Activated CD4-positive, alpha-beta memory T cell treated with anti-CD3 and anti-CD28 coated beads, Interleukin-2, amount 10 ng/mL, durations not matched to agents 7 days and 5 days (primary cell): ENCODE measurements around the gene ITGA5. TPM values are rescaled to one million over a fixed set of nuclear protein-coding genes. Genes with fewer than 3 reads are reported as not detected.
"Not testable (repeated sequence)": the region's sequence is repeated elsewhere in the genome, so short reads cannot be mapped to it uniquely, and the experiment has no call there.

ENCODE experiments used
- CTCF ChIA-PET: fragments of 350-600 bp; sonication (Branson Sonifier 250); formaldehyde crosslinking; loops from one replicate; lab custom pipeline; 2021; ENCODE audit warnings: antibody characterized with exemption, inconsistent platforms; lab: Charles Lee
- POLR2A ChIA-PET: fragments of 350-600 bp; sonication (Branson Sonifier 250); formaldehyde crosslinking; loops from one replicate; lab custom pipeline; 2021; ENCODE audit warnings: antibody characterized with exemption; lab: Charles Lee
- DNase-seq: peaks from one replicate; pipeline ENCODE4 v3.0.0-alpha.2; 2020
- H3K27ac Mint-ChIP-seq: one replicate; pipeline ENCODE4 v1.8.0; 2021; ENCODE audit warnings: mild to moderate bottlenecking, mixed read lengths
- H3K27me3 Mint-ChIP-seq: one replicate; pipeline ENCODE4 v1.8.0; 2021; ENCODE audit warnings: mixed read lengths
- H3K36me3 Mint-ChIP-seq: one replicate; pipeline ENCODE4 v1.8.0; 2021; ENCODE audit warnings: low read depth, mixed read lengths
- H3K4me1 Mint-ChIP-seq: one replicate; pipeline ENCODE4 v1.8.0; 2021; ENCODE audit warnings: mixed read lengths
- H3K4me3 Mint-ChIP-seq: one replicate; pipeline ENCODE4 v1.8.0; 2021; ENCODE audit warnings: mild to moderate bottlenecking, mixed read lengths
- H3K9me3 Mint-ChIP-seq: one replicate; pipeline ENCODE4 v1.8.0; 2021; ENCODE audit warnings: mixed read lengths
- total RNA-seq, 2 experiments: library from RNA; stranded (reverse); gene quantifications; one replicate each; pipeline ENCODE4 v1.2.3, GENCODE V29; 2021

The ITGA5 gene
- total RNA-seq, 2 experiments from 2014 or later, result 102 to 107 TPM

DNA sequence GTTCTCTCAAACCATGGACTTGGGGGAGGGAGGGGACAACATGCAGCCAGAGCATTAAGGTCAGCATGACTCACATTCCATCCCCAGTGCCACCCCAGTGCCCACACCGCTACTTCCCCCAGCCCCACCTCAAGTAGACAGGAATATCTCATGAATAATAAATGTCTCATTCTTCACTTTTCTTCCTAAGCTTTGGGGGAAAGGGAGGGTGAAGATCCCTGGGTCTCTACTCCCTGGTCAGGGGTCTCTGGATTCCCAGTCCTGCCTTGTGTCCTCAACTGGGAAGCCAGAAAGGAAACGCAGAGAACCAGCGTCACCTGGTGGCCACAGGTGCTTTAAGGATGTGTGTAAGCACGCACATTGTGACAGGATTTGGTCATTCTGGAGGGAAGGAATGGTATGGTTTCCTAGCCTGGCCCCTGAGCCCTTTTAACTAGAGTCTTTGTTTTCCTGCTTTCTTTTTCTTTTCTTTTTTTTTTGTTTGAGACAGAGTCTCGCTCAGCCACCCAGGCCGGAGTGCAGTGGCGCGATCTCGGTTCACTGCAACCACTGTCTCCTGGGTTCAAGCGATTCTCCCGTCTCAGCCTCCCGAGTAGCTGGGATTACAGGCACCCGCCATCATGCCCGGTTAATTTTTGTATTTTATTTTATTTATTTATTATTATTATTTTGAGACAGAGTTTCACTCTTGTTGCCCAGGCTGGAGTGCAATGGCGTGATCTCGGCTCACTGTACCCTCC is 58.2 kb downstream of the ITGA5 start:
- Mint-ChIP-seq H3K36me3 (no peaks in the 10 kb centered on the region), H3K9me3 (no peaks in the 10 kb centered on the region), H3K27ac (no peak overlapping the region), H3K4me1 (peaks cover 32% of the 10 kb centered on the region), H3K27me3 (no peaks in the 10 kb centered on the region), H3K4me3 (no peak overlapping the region)
- CTCF ChIA-PET, result interaction anchor here (0.6 to 5.7 kb wide), 10 partner anchors 9 to 146 kb away, joined by 3 to 64 read pairs (median 4); partner anchors contain the start of gene COPZ1
- DNase-seq, result peak; percentile 66
- POLR2A ChIA-PET, result interaction anchor here (1.2 to 4.6 kb wide), 4 partner anchors 8 to 81 kb away, joined by 4 to 37 read pairs (median 10); partner anchors contain the start of genes CBX5 and HNRNPA1

- H3K27ac Mint-ChIP-seq, result no peak overlapping the region
- H3K4me3 Mint-ChIP-seq, result no peak overlapping the region
- peaks cover 29% of the 10 kb centered on the region for H3K4me1 Mint-ChIP-seq
- H3K36me3 Mint-ChIP-seq, result no peaks in the 10 kb centered on the region
- DNase-seq, result no peak
- POLR2A ChIA-PET, result interaction anchor here (1.1 to 4.7 kb wide), 17 partner anchors 8 to 138 kb away, joined by 3 to 63 read pairs (median 7); partner anchors contain the start of genes CBX5, COPZ1, HNRNPA1 and NCKAP1L
- CTCF ChIA-PET, result interaction anchor here (0.6 to 5.7 kb wide), 20 partner anchors 9 to 144 kb away, joined by 3 to 64 read pairs (median 6); partner anchors contain the start of genes CBX5, COPZ1 and HNRNPA1
- H3K27me3 Mint-ChIP-seq, result no peaks in the 10 kb centered on the region
- no peaks in the 10 kb centered on the region for H3K9me3 Mint-ChIP-seq
Measured at GRCh38 chr12:54359762-54360351, 59.2 kb downstream of the ITGA5 start.

DNA sequence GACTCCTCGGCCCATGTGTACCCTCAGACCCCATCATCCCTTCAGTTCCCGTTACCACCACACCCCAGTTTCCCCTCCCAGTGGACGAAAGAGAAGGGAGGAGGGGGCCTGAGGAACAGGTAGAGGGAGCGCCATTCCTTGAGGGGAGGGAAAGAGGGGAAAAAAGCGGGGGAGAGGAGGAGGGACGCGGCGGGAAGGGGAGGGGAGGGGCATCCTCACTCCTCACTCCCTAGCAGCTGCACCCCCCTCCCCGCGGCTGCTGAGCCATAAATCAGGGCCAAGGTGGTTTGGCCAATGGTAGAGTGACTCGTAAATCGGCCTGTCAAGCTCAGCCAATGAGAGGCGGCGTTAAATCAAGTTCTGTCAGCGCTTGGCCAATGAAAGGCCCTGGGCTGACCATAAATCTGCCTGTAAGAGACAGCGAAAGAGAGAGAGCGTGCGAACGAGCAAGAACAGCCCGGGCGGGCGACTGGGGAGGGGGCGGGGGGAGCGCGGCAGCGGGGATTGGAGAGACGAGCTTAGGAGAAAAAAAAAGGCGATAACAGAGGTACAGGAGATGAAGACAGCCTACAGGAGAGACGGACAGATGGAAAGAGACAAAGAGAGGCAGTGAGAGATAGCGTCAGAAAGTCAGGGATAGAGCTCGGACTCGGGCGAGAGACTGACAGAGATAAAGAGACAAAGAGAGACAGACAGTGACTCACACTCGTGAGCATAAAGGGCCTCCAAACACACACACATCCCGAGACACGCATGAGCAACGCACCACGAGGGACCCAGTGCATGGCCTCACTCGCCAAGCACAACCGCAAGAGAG is 59.9 kb downstream of the ITGA5 start:
- Mint-ChIP-seq H3K36me3 (no peaks in the 10 kb centered on the region), H3K27ac (no peak overlapping the region), H3K9me3 (no peaks in the 10 kb centered on the region), H3K4me1 (peaks cover 22% of the 10 kb centered on the region), H3K27me3 (no peaks in the 10 kb centered on the region), H3K4me3 (no peak overlapping the region)
- CTCF ChIA-PET, result interaction anchor here (0.6 to 5.7 kb wide), 20 partner anchors 9 to 146 kb away, joined by 3 to 64 read pairs (median 6); partner anchors contain the start of genes CBX5, COPZ1 and HNRNPA1
- POLR2A ChIA-PET, result interaction anchor here (0.7 to 4.7 kb wide), 24 partner anchors 9 to 170 kb away, joined by 3 to 63 read pairs (median 6); partner anchors contain the start of genes CBX5, COPZ1, HNRNPA1 and NCKAP1L
- DNase-seq, result peak; percentile 97

GRCh38 chr12:54358191-54358944 is 60.7 kb downstream of the ITGA5 start:
- Mint-ChIP-seq H3K27me3 (no peaks in the 10 kb centered on the region), H3K27ac (no peak overlapping the region), H3K36me3 (no peaks in the 10 kb centered on the region), H3K9me3 (no peaks in the 10 kb centered on the region), H3K4me1 (peaks cover 14% of the 10 kb centered on the region), H3K4me3 (no peak overlapping the region)
- DNase-seq, result peak; percentile 65
- CTCF ChIA-PET, result interaction anchor here (0.6 to 5.7 kb wide), 21 partner anchors 10 to 145 kb away, joined by 3 to 64 read pairs (median 6); partner anchors contain the start of genes CBX5, COPZ1 and HNRNPA1
- POLR2A ChIA-PET, result interaction anchor here (0.6 to 4.7 kb wide), 24 partner anchors 10 to 170 kb away, joined by 3 to 63 read pairs (median 6); partner anchors contain the start of genes CBX5, COPZ1, HNRNPA1 and NCKAP1L

DNA sequence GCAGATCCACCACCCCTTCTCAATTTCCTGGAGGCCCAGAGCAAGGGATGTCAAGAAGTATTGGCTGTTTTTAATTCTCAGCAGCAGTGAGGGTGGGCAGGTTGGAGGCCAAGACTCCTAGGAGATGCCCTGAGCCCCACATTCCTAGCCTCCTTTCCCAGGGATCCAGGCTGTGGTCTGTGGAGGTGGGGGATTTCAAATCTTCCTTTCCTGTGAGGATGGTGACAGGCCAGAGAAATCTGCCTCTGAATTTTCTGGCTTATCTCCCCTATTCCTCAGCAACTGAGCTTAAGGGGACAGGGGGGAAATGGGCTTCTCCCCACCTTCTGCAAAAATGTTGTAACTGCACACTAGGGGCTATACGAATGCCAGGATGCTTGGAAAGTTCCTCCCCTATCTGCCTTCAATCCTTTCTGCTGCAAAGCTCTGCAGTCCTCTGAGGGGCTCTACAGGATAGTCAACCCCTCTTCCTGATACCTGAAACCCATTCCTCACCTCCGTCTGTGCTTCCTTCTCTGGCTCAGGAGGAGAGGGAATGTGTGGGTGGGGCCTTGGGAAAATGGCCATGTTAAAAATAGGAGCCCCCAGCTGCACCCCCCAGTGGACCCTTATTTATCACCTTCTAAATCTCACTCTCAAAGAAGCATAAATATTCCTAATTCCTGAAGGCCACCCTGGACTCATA is 61.4 kb downstream of the ITGA5 start:
- no peak overlapping the region for H3K4me3 Mint-ChIP-seq
- H3K36me3 Mint-ChIP-seq, result no peaks in the 10 kb centered on the region
- ChIA-PET POLR2A (interaction anchor here (0.6 to 4.7 kb wide), 12 partner anchors 10 to 77 kb away, joined by 3 to 63 read pairs (median 7); partner anchors contain the start of genes CBX5, HNRNPA1 and NFE2), CTCF (interaction anchor here (1.1 to 5.3 kb wide), 11 partner anchors 11 to 142 kb away, joined by 3 to 40 read pairs (median 13); partner anchors contain the start of genes CBX5, COPZ1 and HNRNPA1)
- H3K27me3 Mint-ChIP-seq, result no peaks in the 10 kb centered on the region
- no peaks in the 10 kb centered on the region for H3K9me3 Mint-ChIP-seq
- no peak for DNase-seq
- H3K27ac Mint-ChIP-seq, result no peak overlapping the region
- H3K4me1 Mint-ChIP-seq, result peaks cover 11% of the 10 kb centered on the region

DNA sequence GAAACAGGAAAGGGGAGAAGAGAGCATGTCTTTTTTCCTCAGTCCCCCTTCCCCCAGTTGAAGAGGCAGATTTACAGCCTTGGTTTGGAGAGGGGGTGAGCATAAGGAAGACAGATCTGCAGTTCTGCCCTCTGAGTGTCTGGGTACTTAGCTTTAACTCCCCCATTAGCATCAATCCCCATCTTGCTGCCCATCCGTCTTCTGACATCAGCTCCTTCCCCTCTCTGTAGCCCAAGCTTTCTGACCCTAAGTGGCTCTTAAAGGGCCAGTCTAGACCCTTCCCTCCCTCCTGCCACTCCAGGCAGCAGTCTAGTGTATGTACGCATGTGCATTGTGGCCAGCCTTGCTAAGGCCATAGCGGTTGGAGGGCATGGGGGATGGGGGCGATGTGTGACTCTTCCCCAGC is 62.1 kb downstream of the ITGA5 start:
- Mint-ChIP-seq H3K27me3 (no peaks in the 10 kb centered on the region), H3K4me1 (peaks cover 14% of the 10 kb centered on the region), H3K9me3 (no peaks in the 10 kb centered on the region), H3K4me3 (no peak overlapping the region), H3K27ac (no peak overlapping the region), H3K36me3 (peaks cover 6% of the 10 kb centered on the region)
- POLR2A ChIA-PET, result interaction anchor here (1.1 to 4.7 kb wide), 7 partner anchors 11 to 141 kb away, joined by 3 to 63 read pairs (median 16); partner anchors contain the start of genes CBX5 and HNRNPA1
- no peak for DNase-seq
- CTCF ChIA-PET, result interaction anchor here (0.5 to 5.3 kb wide), 10 partner anchors 12 to 137 kb away, joined by 3 to 40 read pairs (median 6); partner anchors contain the start of genes CBX5, COPZ1 and HNRNPA1

DNA sequence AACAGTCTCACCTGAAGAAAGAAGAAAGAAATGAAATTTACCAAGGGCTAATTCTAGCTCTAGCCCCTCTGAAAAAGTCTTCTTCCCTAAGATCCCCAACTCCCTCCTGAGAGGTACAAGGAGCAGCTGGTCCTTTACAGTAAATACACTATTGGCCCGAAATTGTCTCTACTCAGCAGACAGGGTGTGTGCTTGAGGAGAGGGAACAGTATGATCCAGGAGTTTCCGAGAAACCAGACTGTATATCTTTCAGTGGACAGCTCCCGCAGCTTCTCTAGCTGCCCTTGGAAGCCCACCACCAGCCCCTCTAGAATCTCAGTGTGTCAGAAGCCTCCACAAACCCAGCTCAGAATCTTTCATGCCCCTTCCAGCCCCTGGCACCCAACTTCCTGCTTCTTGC is 62.8 kb downstream of the ITGA5 start:
- Mint-ChIP-seq H3K27ac (no peak overlapping the region), H3K4me3 (no peak overlapping the region), H3K4me1 (peaks cover 21% of the 10 kb centered on the region), H3K9me3 (no peaks in the 10 kb centered on the region), H3K27me3 (no peaks in the 10 kb centered on the region), H3K36me3 (peaks cover 14% of the 10 kb centered on the region)
- DNase-seq, result no peak
- POLR2A ChIA-PET, result interaction anchor here (1.1 to 4.7 kb wide), 3 partner anchors 71 to 140 kb away, joined by 4 to 63 read pairs (median 37); partner anchors contain the start of genes CBX5 and HNRNPA1
- CTCF ChIA-PET, result interaction anchor here (0.8 to 5.3 kb wide), 3 partner anchors 20 to 104 kb away, joined by 3 to 40 read pairs (median 6); no protein-coding TSS in a partner anchor

GRCh38 chr12:54355104-54355815 is 63.8 kb downstream of the ITGA5 start:
- CTCF ChIA-PET, result interaction anchor here (5.3 kb wide), 1 partner anchor 19 kb away, joined by 40 read pairs; no protein-coding TSS in a partner anchor
- no peak overlapping the region for H3K27ac Mint-ChIP-seq
- no peak for DNase-seq
- POLR2A ChIA-PET, result interaction anchor here (4.7 kb wide), 1 partner anchor 75 kb away, joined by 63 read pairs; the partner anchor contains the start of genes CBX5 and HNRNPA1
- no peaks in the 10 kb centered on the region for H3K9me3 Mint-ChIP-seq
- no peak overlapping the region for H3K4me3 Mint-ChIP-seq
- peaks cover 13% of the 10 kb centered on the region for H3K4me1 Mint-ChIP-seq
- no peaks in the 10 kb centered on the region for H3K27me3 Mint-ChIP-seq
- peaks cover 23% of the 10 kb centered on the region for H3K36me3 Mint-ChIP-seq

- Mint-ChIP-seq H3K36me3 (peaks cover 31% of the 10 kb centered on the region), H3K4me1 (peaks cover 13% of the 10 kb centered on the region)
- ChIA-PET POLR2A (interaction anchor here (0.7 kb wide), 1 partner anchor 49 kb away, joined by 3 read pairs; no protein-coding TSS in a partner anchor), CTCF (interaction anchor here (1.0 kb wide), 1 partner anchor 30 kb away, joined by 3 read pairs; no protein-coding TSS in a partner anchor)
- not testable (repeated sequence) for H3K27ac Mint-ChIP-seq, H3K4me3 Mint-ChIP-seq, H3K9me3 Mint-ChIP-seq, DNase-seq, H3K27me3 Mint-ChIP-seq
Measured at GRCh38 chr12:54354271-54354670, 64.8 kb downstream of the ITGA5 start.
